Measurements from ENCODE around the gene GPX4.

The GPX4 gene

GRCh38 chr19:1103708-1104310 lies at the start of gene GPX4:
TSS of gene GPX4 (plus strand) at chr19:1103994. CDS start at chr19:1104044, 50 bp downstream.
- peak; percentile 99 for DNase-seq (ENCODE audit: extremely low read depth, low read depth)
- TF ChIP-seq CTCF (IDR thresholded peaks at IDR 0.05; ENCODE audit: low read depth, low read length), result no peak

GRCh38 chr19:1054102-1055027 lies 49.4 kb upstream of the GPX4 start:
- no peak for DNase-seq (ENCODE audit: extremely low read depth, low read depth)
- no peak for TF ChIP-seq CTCF (IDR thresholded peaks at IDR 0.05; ENCODE audit: low read depth, low read length)

- TF ChIP-seq CTCF (IDR thresholded peaks at IDR 0.05; ENCODE audit: low read depth, low read length), result no peak
- no peak for DNase-seq (ENCODE audit: extremely low read depth, low read depth)
These were observed 48.8 kb upstream of the GPX4 start for GRCh38 chr19:1055028-1055425.

GRCh38 chr19:1055886-1056620 lies 47.7 kb upstream of the GPX4 start:
- no peak for TF ChIP-seq CTCF (IDR thresholded peaks at IDR 0.05; ENCODE audit: low read depth, low read length)
- DNase-seq (ENCODE audit: extremely low read depth, low read depth), result no peak

- no peak for DNase-seq (ENCODE audit: extremely low read depth, low read depth)
- no peak for TF ChIP-seq CTCF (IDR thresholded peaks at IDR 0.05; ENCODE audit: low read depth, low read length)
These were observed 46.5 kb upstream of the GPX4 start for GRCh38 chr19:1057176-1057855.

GRCh38 chr19:1058112-1058511 lies 45.7 kb upstream of the GPX4 start:
- no peak for DNase-seq (ENCODE audit: extremely low read depth, low read depth)
- TF ChIP-seq CTCF (IDR thresholded peaks at IDR 0.05; ENCODE audit: low read depth, low read length), result no peak
